Endothelial cell of umbilical vein (primary cell): Measurements from ENCODE around the gene ZFAND2B.

Experiments used
- MYC ChIP-seq: IDR thresholded peaks from one replicate; pipeline ENCODE4 v1.6.1; 2011; ENCODE audit warnings: mild to moderate bottlenecking, low read depth, low read length
- POLR2A ChIP-seq: IDR thresholded peaks from 2 replicates; pipeline ENCODE4 v1.6.1; 2012; ENCODE audit warnings: low read depth, mild to moderate bottlenecking, control low read depth, low read length
- POLR2AphosphoS5 ChIP-seq: IDR thresholded peaks from 2 replicates; pipeline ENCODE4 v1.6.1; 2012; ENCODE audit warnings: low read depth, mild to moderate bottlenecking, control low read depth, low read length, moderate library complexity; ENCODE audit not compliant: insufficient read depth
- TF ChIP-seq, protein P1 (sequence below), 2 donors: IDR thresholded peaks; 1 replicate in 1 of 2; 2 replicates in 1 of 2; pipeline ENCODE4 v1.5.1; 2011; ENCODE audit warnings: low read length in 2 of 2, mild to moderate bottlenecking in 2 of 2, moderate library complexity in 2 of 2, control low read depth in 1 of 2, inconsistent platforms in 1 of 2, low read depth in 1 of 2; ENCODE audit not compliant: insufficient read depth in 1 of 2; ENCODE audit errors: extremely low read depth in 1 of 2

DNA sequence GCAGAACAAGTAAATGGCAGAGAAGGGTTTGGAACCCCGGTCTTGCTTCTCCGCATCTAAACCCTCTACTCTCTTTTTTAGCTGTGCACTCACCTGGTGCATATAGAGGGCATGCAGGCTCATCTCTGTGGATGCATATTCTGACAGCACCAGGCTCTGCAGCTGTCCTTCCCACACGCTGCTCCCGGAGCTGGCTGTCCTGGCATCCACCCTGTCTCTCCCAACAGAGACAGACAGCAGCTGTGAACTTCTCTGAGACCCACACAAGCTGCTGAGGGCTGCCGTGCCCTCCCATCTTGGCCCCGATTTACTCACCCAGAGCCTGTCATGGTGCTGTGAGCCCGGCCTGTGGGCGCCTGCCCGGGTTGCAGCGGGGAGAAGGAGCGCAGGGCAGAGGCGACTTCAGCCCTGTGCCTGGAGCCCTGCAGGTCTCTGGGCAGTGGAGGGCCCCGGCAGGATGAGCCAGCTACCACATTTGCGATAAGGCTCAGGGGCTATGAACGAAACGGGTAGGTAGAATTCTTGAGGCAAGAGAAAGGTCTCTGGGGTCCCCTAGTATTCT is 15.5 kb downstream of the ZFAND2B start:
- TF ChIP-seq POLR2A (no peak), POLR2AphosphoS5 (no peak), MYC (no peak)
- TF ChIP-seq, protein P1, sequence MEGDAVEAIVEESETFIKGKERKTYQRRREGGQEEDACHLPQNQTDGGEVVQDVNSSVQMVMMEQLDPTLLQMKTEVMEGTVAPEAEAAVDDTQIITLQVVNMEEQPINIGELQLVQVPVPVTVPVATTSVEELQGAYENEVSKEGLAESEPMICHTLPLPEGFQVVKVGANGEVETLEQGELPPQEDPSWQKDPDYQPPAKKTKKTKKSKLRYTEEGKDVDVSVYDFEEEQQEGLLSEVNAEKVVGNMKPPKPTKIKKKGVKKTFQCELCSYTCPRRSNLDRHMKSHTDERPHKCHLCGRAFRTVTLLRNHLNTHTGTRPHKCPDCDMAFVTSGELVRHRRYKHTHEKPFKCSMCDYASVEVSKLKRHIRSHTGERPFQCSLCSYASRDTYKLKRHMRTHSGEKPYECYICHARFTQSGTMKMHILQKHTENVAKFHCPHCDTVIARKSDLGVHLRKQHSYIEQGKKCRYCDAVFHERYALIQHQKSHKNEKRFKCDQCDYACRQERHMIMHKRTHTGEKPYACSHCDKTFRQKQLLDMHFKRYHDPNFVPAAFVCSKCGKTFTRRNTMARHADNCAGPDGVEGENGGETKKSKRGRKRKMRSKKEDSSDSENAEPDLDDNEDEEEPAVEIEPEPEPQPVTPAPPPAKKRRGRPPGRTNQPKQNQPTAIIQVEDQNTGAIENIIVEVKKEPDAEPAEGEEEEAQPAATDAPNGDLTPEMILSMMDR (IDR thresholded peaks at IDR 0.05; ENCODE audit: extremely low read depth in 1 of 2, insufficient read depth in 1 of 2, low read depth in 1 of 2, low read length in 2 of 2) = no peak
